ENCODE measurements around the gene ERVW-1.

ERVW-1 gene

DNA sequence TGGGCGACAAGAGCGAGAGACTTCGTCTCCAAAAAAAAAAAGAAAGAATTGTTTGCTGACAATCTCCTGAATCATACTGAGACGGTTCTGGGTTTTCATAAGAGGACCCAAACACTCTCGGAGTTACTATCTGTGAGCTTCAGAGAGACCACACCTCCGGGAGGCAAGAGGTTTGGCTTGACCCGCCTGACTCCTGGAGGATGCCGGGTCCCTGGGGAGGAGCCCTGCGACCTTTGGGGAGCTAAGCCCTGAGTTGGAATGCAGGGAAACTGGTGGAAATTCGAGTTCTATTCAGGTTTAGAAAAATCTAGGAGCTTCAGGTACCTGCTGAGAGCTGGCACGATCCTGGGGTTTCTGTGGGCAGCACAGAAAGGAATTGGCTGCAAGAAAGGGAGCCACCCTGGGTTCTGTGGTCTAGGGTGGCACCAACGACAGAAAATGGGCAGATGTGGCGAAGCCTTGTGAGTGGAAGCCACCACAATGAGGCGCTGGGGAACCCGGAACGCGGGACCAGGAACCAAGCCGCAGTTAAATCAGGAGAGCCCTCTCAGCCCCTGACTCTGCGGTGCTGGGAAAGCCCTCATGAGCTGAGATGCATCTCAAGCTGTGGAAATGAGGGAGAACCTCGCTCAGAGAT is 52.3 kb downstream of the ERVW-1 start:
- TF ChIP-seq EZH2 (IDR thresholded peaks at IDR 0.05) = no peak
- no peak for DNase-seq (ENCODE audit: low read depth, low spot score)
- no peaks in the 10 kb centered on the region for H3K36me3 ChIP-seq (ENCODE audit: insufficient read depth, low read length)
- no peak overlapping the region for H3K27ac ChIP-seq
- H3K9ac ChIP-seq (ENCODE audit: insufficient read length) = no peak overlapping the region
- H3K4me3 ChIP-seq = no peak overlapping the region
- H3K9me3 ChIP-seq (ENCODE audit: low read depth, low read length) = no peaks in the 10 kb centered on the region

DNA sequence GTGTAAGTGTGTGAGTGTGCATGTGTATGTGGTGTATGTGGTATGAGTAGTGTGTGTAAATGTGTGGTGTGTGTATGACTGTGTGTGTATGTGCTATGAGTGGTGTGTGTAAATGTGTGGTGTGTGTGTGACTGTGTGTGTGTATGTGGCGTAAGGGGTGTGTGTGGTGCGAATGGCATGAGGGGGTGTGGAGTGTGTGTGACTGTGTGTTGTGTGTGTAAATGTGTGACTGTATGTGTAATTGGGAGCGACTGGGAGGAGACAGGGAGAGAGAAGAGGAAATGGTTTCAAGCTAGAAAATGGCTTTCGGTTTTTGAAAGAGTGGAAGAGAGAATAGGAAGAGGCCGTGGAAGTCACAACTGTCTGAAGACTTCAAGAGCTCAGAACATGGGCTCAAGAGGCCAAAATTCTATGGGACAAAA is 54.0 kb downstream of the ERVW-1 start:
- Histone ChIP-seq H3K27ac (peak overlapping the region; percentile 35; the same call in 1 of the 2 replicates), H3K36me3 (ENCODE audit: insufficient read depth, low read length) (no peaks in the 10 kb centered on the region), H3K9ac (ENCODE audit: insufficient read length) (peak overlapping the region; percentile 21), H3K9me3 (ENCODE audit: low read depth, low read length) (no peaks in the 10 kb centered on the region), H3K4me3 (peak overlapping the region; percentile 80)
- TF ChIP-seq FOXP2 (optimal IDR thresholded peaks at IDR 0.05; ENCODE audit: control extremely low read depth, extremely low read length, insufficient read depth) (no peak), EZH2 (IDR thresholded peaks at IDR 0.05) (no peak), POLR2AphosphoS5 (IDR thresholded peaks at IDR 0.05; ENCODE audit: borderline replicate concordance, low read depth, low read length) (no peak)
- no peak for DNase-seq (ENCODE audit: low read depth, low spot score)

DNA sequence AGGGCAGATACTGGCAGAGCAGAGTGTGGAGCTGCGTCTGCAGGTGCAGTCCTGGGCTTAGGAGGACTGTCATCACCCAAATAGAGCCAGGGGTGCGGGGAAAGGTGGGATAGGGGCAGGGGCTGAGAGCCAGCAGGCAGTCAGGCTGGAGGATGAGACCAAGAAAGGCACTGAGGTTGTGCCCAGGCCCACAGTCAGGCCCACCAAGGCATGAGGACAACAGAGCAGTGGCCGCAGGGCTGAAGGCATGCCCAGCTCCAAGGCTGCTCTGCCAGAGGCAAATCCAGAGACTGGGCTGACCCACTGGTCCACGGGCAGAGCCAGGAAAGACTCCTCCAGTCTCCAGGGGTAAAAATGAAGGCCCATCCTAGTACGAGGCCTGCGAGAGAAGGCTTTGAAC is 54.8 kb downstream of the ERVW-1 start:
- Histone ChIP-seq H3K9me3 (ENCODE audit: low read depth, low read length) (no peaks in the 10 kb centered on the region), H3K36me3 (ENCODE audit: insufficient read depth, low read length) (no peaks in the 10 kb centered on the region), H3K4me3 (no peak overlapping the region), H3K27ac (no peak overlapping the region), H3K9ac (ENCODE audit: insufficient read length) (no peak overlapping the region)
- TF ChIP-seq EZH2 (IDR thresholded peaks at IDR 0.05) (no peak), FOXP2 (optimal IDR thresholded peaks at IDR 0.05; ENCODE audit: control extremely low read depth, extremely low read length, insufficient read depth) (no peak), POLR2AphosphoS5 (IDR thresholded peaks at IDR 0.05; ENCODE audit: borderline replicate concordance, low read depth, low read length) (no peak)
- DNase-seq (ENCODE audit: low read depth, low spot score) = no peak

DNA sequence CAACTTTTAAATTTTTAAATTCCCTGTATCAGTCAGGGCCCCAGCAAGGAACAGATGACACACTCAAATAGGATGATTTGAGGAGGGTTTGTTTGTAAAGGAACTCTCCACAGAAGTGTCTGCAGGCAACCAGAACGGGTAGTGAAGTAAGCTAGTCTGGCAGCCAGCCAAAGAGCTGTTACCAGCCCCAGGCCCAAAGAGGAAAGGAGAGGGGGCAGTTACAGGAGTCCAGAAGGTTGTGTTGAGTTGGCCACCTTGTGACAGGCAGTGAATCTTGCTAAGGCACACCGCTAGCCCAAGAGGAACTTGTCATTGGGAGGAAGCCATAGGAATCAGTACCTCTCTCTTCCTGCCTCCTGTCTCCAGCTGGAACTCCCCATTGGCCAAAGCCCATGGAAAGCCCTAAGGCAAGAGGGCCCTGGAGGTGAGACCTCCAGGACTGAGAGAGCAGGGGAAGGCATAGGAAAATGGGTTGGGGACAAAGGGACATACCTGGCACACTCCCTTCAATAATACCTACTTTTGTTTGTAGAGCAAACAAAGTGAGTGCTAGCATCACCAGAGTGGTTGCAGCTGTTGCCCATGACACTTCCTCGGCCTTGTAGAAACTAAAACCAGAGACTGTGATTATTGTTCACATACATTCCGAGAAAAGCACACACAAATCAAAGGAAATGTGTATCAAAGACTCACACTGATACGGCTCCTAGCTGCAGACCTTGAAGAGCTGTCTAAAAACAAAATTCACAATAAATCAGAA is 55.9 kb downstream of the ERVW-1 start:
- no peak overlapping the region for H3K9ac ChIP-seq (ENCODE audit: insufficient read length)
- DNase-seq (ENCODE audit: low read depth, low spot score) = no peak
- TF ChIP-seq EZH2 (IDR thresholded peaks at IDR 0.05) (no peak), FOXP2 (optimal IDR thresholded peaks at IDR 0.05; ENCODE audit: control extremely low read depth, extremely low read length, insufficient read depth) (no peak), POLR2AphosphoS5 (IDR thresholded peaks at IDR 0.05; ENCODE audit: borderline replicate concordance, low read depth, low read length) (no peak)
- H3K4me3 ChIP-seq = no peak overlapping the region
- no peaks in the 10 kb centered on the region for H3K36me3 ChIP-seq (ENCODE audit: insufficient read depth, low read length)
- no peak overlapping the region for H3K27ac ChIP-seq
- H3K9me3 ChIP-seq (ENCODE audit: low read depth, low read length) = no peaks in the 10 kb centered on the region

Measured in SK-N-MC (cell line).